Measurements from ENCODE around the gene UNG. TPM values are rescaled to one million over a fixed set of nuclear protein-coding genes. Genes with fewer than 3 reads are reported as not detected.

The UNG gene
- total and polyA plus RNA-seq, 2 experiments from 2014 or later: 90.5 to 209 TPM

GRCh38 chr12:109160433-109160832, 63.0 kb downstream of the UNG start (continued):
- TF ChIP-seq ZNF462 (CRISPR knock-in tag; IDR thresholded peaks at IDR 0.05): no peak
- TF ChIP-seq POLR2AphosphoS5 (IDR thresholded peaks at IDR 0.05; ENCODE audit: low read depth): no peak
- TF ChIP-seq EZH2phosphoT487 (IDR thresholded peaks at IDR 0.05; ENCODE audit: unreplicated experiment): no peak
- TF ChIP-seq STAT1 (IDR thresholded peaks at IDR 0.05; ENCODE audit: unreplicated experiment): no peak

Small RNAs within 50 kb of the gene (small RNA-seq; reads per million reads assigned to genes)
- gene RNA5SP372 (ENCODE audit: low replicate concordance): 0.15 reads per million

Other genes with a start within 250 kb of the UNG start
- gene SSH1, start 240.0 kb upstream of the UNG start, total RNA-seq (2014; rRNA removed; shearing (Covaris generic)): 10.8 and 11.8 TPM in 2 replicates
- 3.4 and 3.6 TPM in 2 replicates for gene SSH1, start 240.0 kb upstream of the UNG start, polyA plus RNA-seq (2016; fragmentation: Nextera tagmentation; extraction: Ambion mirVana)
- not detected in 2 replicates for gene DAO, start 217.5 kb upstream of the UNG start, total RNA-seq (2014; rRNA removed; shearing (Covaris generic))
- not detected in 2 replicates for gene DAO, start 217.5 kb upstream of the UNG start, polyA plus RNA-seq (2016; fragmentation: Nextera tagmentation; extraction: Ambion mirVana)
- gene SVOP, start 76.5 kb upstream of the UNG start, total RNA-seq (2014; rRNA removed; shearing (Covaris generic)): 0.10 TPM in 1 of 2 replicates, not detected in the other
- gene SVOP, start 76.5 kb upstream of the UNG start, polyA plus RNA-seq (2016; fragmentation: Nextera tagmentation; extraction: Ambion mirVana): not detected in 2 replicates
- gene USP30, start 45.0 kb upstream of the UNG start, total RNA-seq (2014; rRNA removed; shearing (Covaris generic)): 5.0 and 6.1 TPM in 2 replicates
- 2.3 and 2.9 TPM in 2 replicates for gene USP30, start 45.0 kb upstream of the UNG start, polyA plus RNA-seq (2016; fragmentation: Nextera tagmentation; extraction: Ambion mirVana)
- gene ALKBH2, start 4.1 kb upstream of the UNG start, total RNA-seq (2014; rRNA removed; shearing (Covaris generic)): 15.9 and 16.4 TPM in 2 replicates
- 34.4 and 35.9 TPM in 2 replicates for gene ALKBH2, start 4.1 kb upstream of the UNG start, polyA plus RNA-seq (2016; fragmentation: Nextera tagmentation; extraction: Ambion mirVana)
- gene ACACB, start 19.0 kb downstream of the UNG start, total RNA-seq (2014; rRNA removed; shearing (Covaris generic)): 14.5 and 15.4 TPM in 2 replicates
- gene ACACB, start 19.0 kb downstream of the UNG start, polyA plus RNA-seq (2016; fragmentation: Nextera tagmentation; extraction: Ambion mirVana): 5.2 and 6.2 TPM in 2 replicates
- gene FOXN4, start 211.7 kb downstream of the UNG start, total RNA-seq (2014; rRNA removed; shearing (Covaris generic)): 0.35 TPM in 1 of 2 replicates, not detected in the other
- gene FOXN4, start 211.7 kb downstream of the UNG start, polyA plus RNA-seq (2016; fragmentation: Nextera tagmentation; extraction: Ambion mirVana): 0.43 and 0.47 TPM in 2 replicates